Endothelial cell of umbilical vein (primary cell): ENCODE data around the gene SLC1A7. TPM values are rescaled to one million over a fixed set of nuclear protein-coding genes. Genes with fewer than 3 reads are reported as not detected.

Experiments used
- BruUV-seq: library from RNA; stranded (reverse); fragments of 400-500 nt; replicated peaks from 2 replicates; lab custom pipeline; 2021; lab: Mats Ljungman, UMichigan
- CTCF ChIA-PET: fragments of 300-600, 350-600 bp; sonication (Branson Sonifier 250); formaldehyde crosslinking; loops from one replicate; lab custom pipeline; 2021; ENCODE audit warnings: antibody characterized with exemption, inconsistent platforms; lab: Charles Lee
- POLR2A ChIA-PET: fragments of 300-600, 350-600 bp; sonication (Branson Sonifier 250); formaldehyde crosslinking; loops from one replicate; lab custom pipeline; 2021; ENCODE audit warnings: antibody characterized with exemption, inconsistent platforms; lab: Charles Lee
- DNase-seq: peaks from one replicate; pipeline ENCODE4 v3.0.0-alpha.2; 2011; ENCODE audit warnings: low read depth, low spot score
- FAIRE-seq: peaks from 2 replicates; lab custom pipeline; 2011; peaks lifted over from hg19 to GRCh38; lab: Jason Lieb, UNC
- H2AFZ ChIP-seq: 2 replicates; pipeline ENCODE4 v1.6.0; 2012; ENCODE audit warnings: low read depth, low read length, control low read depth, inconsistent platforms
- H3K27ac ChIP-seq: 2 replicates; pipeline ENCODE4 v1.5.1; 2011; ENCODE audit warnings: low read depth, mild to moderate bottlenecking, control low read depth, low read length, moderate library complexity; ENCODE audit not compliant: insufficient read depth
- H3K27me3 ChIP-seq, 2 experiments: 2 replicates each; pipeline versions ENCODE4 v1.6.0 to v1.6.1; 2011; ENCODE audit warnings: low read length in 2 of 2, mixed read lengths in 1 of 2; ENCODE audit not compliant: control insufficient read depth in 2 of 2, insufficient read depth in 2 of 2
- H3K36me3 ChIP-seq, 2 experiments: 2 replicates in 1 of 2; 3 replicates in 1 of 2; pipeline ENCODE4 v1.5.1; 2011; ENCODE audit warnings: low read length in 2 of 2, mild to moderate bottlenecking in 1 of 2, moderate library complexity in 1 of 2; ENCODE audit not compliant: control insufficient read depth in 2 of 2, insufficient read depth in 2 of 2; ENCODE audit errors: extremely low read depth in 1 of 2
- H3K4me1 ChIP-seq: 3 replicates; pipeline ENCODE4 v1.5.1; 2011; ENCODE audit warnings: mild to moderate bottlenecking, low read length; ENCODE audit not compliant: control insufficient read depth, insufficient read depth; ENCODE audit errors: extremely low read depth
- H3K4me2 ChIP-seq: 2 replicates; pipeline ENCODE4 v1.6.1; 2011; ENCODE audit warnings: low read length, control low read depth, mixed read lengths; ENCODE audit not compliant: insufficient read depth
- H3K4me3 ChIP-seq, 3 experiments: fragments of 200-600 bp in 1 of 3; sonication (generic), shearing (Covaris generic) in 1 of 3; replicated peaks in 1 of 3; 2 replicates each; pipeline ENCODE4 v1.5.1; 2011 to 2016; ENCODE audit warnings: control low read depth in 3 of 3, low read length in 3 of 3, mild to moderate bottlenecking in 2 of 3, inconsistent platforms in 1 of 3, low read depth in 1 of 3, moderate library complexity in 1 of 3; ENCODE audit not compliant: insufficient read depth in 1 of 3
- H3K79me2 ChIP-seq: 2 replicates; pipeline ENCODE4 v1.6.0; 2012; ENCODE audit warnings: low read length, inconsistent platforms; ENCODE audit not compliant: control insufficient read depth, insufficient read depth
- H3K9ac ChIP-seq: replicated peaks from 2 replicates; pipeline ENCODE3; 2011; ENCODE audit warnings: low read length, control low read depth; ENCODE audit not compliant: insufficient read depth; ENCODE audit errors: extremely low read depth
- H3K9me1 ChIP-seq: replicated peaks from 3 replicates; pipeline ENCODE4 v1.6.0; 2011; ENCODE audit warnings: mild to moderate bottlenecking, low read length; ENCODE audit not compliant: control insufficient read depth, insufficient read depth; ENCODE audit errors: extremely low read depth
- H3K9me3 ChIP-seq: replicated peaks from 2 replicates; pipeline ENCODE4 v1.5.1; 2012; ENCODE audit warnings: low read length, inconsistent platforms; ENCODE audit not compliant: control insufficient read depth, insufficient read depth
- H4K20me1 ChIP-seq: replicated peaks from 2 replicates; pipeline ENCODE3; 2011; ENCODE audit warnings: mild to moderate bottlenecking, low read length; ENCODE audit not compliant: control insufficient read depth, insufficient read depth; ENCODE audit errors: extremely low read depth
- EZH2 ChIP-seq: IDR thresholded peaks from 2 replicates; pipeline ENCODE4 v1.6.1; 2012; ENCODE audit warnings: borderline replicate concordance, low read depth, mild to moderate bottlenecking, moderate library complexity, low read length, inconsistent platforms; ENCODE audit not compliant: severe bottlenecking
- FOS ChIP-seq: IDR thresholded peaks from 2 replicates; pipeline ENCODE4 v1.6.1; 2011; ENCODE audit warnings: mild to moderate bottlenecking, low read length, moderate library complexity, borderline replicate concordance; ENCODE audit not compliant: insufficient read depth
- GATA2 ChIP-seq: IDR thresholded peaks from 2 replicates; pipeline ENCODE4 v1.7.0; 2011; ENCODE audit warnings: low read depth, mild to moderate bottlenecking, moderate library complexity, mixed read lengths, low read length; ENCODE audit not compliant: insufficient read length, insufficient read depth
- JUN ChIP-seq: IDR thresholded peaks from 2 replicates; pipeline ENCODE4 v1.6.1; 2011; ENCODE audit warnings: borderline replicate concordance, low read depth; ENCODE audit not compliant: insufficient read length, insufficient read depth
- MYC ChIP-seq: IDR thresholded peaks from one replicate; pipeline ENCODE4 v1.6.1; 2011; ENCODE audit warnings: mild to moderate bottlenecking, low read depth, low read length
- POLR2A ChIP-seq: IDR thresholded peaks from 2 replicates; pipeline ENCODE4 v1.6.1; 2012; ENCODE audit warnings: low read depth, mild to moderate bottlenecking, control low read depth, low read length
- POLR2AphosphoS5 ChIP-seq: IDR thresholded peaks from 2 replicates; pipeline ENCODE4 v1.6.1; 2012; ENCODE audit warnings: low read depth, mild to moderate bottlenecking, control low read depth, low read length, moderate library complexity; ENCODE audit not compliant: insufficient read depth
- dilution Hi-C: fragments of 300-500 bp; cut with MboI; formaldehyde crosslinking; loops from one replicate; pipeline ENCODE4 v1.15.0; 2019; ENCODE audit warnings: low sequenced_read_pairs; ENCODE audit not compliant: extremely low pct_ligation_motif_present
- intact Hi-C: fragments of 100-400 bp; cut with micrococcal nuclease; formaldehyde crosslinking; loops from one replicate; pipeline ENCODE4 v1.10.0; 2022
- polyA plus RNA-seq, 4 experiments: library from polyadenylated mRNA; depleted of rRNA in 3 of 4; stranded (reverse) in 3 of 4; unstranded in 1 of 4; fragments of >200 nt; gene quantifications; 2 replicates each; pipeline versions ENCODE4 v1.2.1 to v1.2.3, GENCODE V29; 2011 to 2012; ENCODE audit warnings: missing spikeins in 1 of 4
- total RNA-seq: library from RNA; stranded (reverse); gene quantifications from 2 replicates; pipeline ENCODE4 v1.2.3, GENCODE V29; 2021
- TF ChIP-seq, protein P1 (sequence below), 2 donors: IDR thresholded peaks; 1 replicate in 1 of 2; 2 replicates in 1 of 2; pipeline ENCODE4 v1.5.1; 2011; ENCODE audit warnings: low read length in 2 of 2, mild to moderate bottlenecking in 2 of 2, moderate library complexity in 2 of 2, control low read depth in 1 of 2, inconsistent platforms in 1 of 2, low read depth in 1 of 2; ENCODE audit not compliant: insufficient read depth in 1 of 2; ENCODE audit errors: extremely low read depth in 1 of 2
- TF ChIP-seq, protein P2 (sequence below): IDR thresholded peaks from 2 replicates; pipeline ENCODE4 v1.6.1; 2011; ENCODE audit not compliant: insufficient read depth, insufficient read length

SLC1A7 gene
- total and polyA plus RNA-seq, 2 donors (not counting 3 experiments of a cell fraction or from before 2014, with no cell fraction given): not detected

DNA sequence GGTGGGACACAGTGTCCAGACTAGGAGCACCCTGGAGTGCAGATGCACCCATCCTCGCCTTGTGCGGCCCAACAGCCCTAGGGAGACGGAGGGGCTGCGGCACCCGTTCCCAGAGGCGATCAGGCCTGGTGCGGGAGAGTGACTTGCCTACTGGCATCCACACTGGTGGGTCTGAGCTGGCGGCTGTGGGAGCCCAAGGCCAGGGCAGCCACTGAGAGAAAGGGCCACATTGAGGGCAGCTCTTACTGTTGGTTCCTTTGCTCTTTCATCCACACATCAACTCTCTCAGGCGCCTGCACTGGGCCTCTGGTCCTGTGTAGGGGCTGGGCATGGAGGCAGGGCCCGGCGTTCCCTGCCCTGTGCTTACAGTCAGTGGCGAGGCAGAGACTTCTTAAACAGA is 71.8 kb downstream of the SLC1A7 start:
- no TSS peak for BruUV-seq
- H3K9ac ChIP-seq: no peak overlapping the region
- H3K27ac ChIP-seq: no peak overlapping the region
- TF ChIP-seq MYC: no peak
- TF ChIP-seq GATA2: no peak
- TF ChIP-seq POLR2A: no peak
- TF ChIP-seq, protein P1, sequence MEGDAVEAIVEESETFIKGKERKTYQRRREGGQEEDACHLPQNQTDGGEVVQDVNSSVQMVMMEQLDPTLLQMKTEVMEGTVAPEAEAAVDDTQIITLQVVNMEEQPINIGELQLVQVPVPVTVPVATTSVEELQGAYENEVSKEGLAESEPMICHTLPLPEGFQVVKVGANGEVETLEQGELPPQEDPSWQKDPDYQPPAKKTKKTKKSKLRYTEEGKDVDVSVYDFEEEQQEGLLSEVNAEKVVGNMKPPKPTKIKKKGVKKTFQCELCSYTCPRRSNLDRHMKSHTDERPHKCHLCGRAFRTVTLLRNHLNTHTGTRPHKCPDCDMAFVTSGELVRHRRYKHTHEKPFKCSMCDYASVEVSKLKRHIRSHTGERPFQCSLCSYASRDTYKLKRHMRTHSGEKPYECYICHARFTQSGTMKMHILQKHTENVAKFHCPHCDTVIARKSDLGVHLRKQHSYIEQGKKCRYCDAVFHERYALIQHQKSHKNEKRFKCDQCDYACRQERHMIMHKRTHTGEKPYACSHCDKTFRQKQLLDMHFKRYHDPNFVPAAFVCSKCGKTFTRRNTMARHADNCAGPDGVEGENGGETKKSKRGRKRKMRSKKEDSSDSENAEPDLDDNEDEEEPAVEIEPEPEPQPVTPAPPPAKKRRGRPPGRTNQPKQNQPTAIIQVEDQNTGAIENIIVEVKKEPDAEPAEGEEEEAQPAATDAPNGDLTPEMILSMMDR (IDR thresholded peaks at IDR 0.05; ENCODE audit: extremely low read depth in 1 of 2, insufficient read depth in 1 of 2, low read depth in 1 of 2, low read length in 2 of 2): no peak
- TF ChIP-seq, protein P2, sequence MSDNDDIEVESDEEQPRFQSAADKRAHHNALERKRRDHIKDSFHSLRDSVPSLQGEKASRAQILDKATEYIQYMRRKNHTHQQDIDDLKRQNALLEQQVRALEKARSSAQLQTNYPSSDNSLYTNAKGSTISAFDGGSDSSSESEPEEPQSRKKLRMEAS: no peak
- TF ChIP-seq EZH2: no peak
- TF ChIP-seq JUN: no peak
- no peak for TF ChIP-seq FOS
- TF ChIP-seq POLR2AphosphoS5: no peak
- CTCF ChIA-PET: interaction anchor here (1.4 kb wide), 1 partner anchor 21 kb away, joined by 3 read pairs; no protein-coding TSS in a partner anchor
- H3K79me2 ChIP-seq: no peaks in the 10 kb centered on the region
- no peaks in the 10 kb centered on the region for H3K36me3 ChIP-seq
- intact Hi-C loops (no loop called here), dilution Hi-C loops (no loop called here)
- FAIRE-seq: no peak
- POLR2A ChIA-PET: interaction anchor here (0.6 kb wide), 1 partner anchor 345 kb away, joined by 3 read pairs; no protein-coding TSS in a partner anchor
- H3K27me3 ChIP-seq: no peaks in the 10 kb centered on the region
- H4K20me1 ChIP-seq: no peaks in the 10 kb centered on the region
- H2AFZ ChIP-seq: no peak overlapping the region
- no peaks in the 10 kb centered on the region for H3K9me1 ChIP-seq
- no peak overlapping the region for H3K4me2 ChIP-seq
- no peaks in the 10 kb centered on the region for H3K9me3 ChIP-seq
- DNase-seq: no peak
- H3K4me3 ChIP-seq: no peak overlapping the region
- no peaks in the 10 kb centered on the region for H3K4me1 ChIP-seq
